ENCODE measurements around the gene SPON2.

DNA sequence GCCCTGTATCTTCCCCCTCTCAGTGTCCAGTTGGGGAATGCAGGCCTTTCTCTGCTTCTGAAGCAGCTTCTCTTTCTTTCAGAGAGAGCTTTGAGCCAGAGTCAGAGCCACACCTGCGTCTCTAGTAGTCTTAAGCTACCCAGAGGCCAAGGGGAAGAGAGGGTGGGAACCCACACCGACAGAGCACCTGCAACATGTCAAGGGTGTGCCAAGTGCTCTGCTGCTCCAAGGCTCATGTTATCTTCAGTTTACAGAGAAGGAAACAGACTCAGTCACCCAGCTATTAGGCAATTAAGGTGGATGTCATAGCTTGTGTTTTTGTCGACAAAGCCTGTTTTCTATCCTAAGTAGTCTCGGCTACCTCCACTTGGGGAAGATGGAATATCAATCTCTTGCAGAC is 36.3 kb downstream of the SPON2 start:
- TF ChIP-seq, protein P1, sequence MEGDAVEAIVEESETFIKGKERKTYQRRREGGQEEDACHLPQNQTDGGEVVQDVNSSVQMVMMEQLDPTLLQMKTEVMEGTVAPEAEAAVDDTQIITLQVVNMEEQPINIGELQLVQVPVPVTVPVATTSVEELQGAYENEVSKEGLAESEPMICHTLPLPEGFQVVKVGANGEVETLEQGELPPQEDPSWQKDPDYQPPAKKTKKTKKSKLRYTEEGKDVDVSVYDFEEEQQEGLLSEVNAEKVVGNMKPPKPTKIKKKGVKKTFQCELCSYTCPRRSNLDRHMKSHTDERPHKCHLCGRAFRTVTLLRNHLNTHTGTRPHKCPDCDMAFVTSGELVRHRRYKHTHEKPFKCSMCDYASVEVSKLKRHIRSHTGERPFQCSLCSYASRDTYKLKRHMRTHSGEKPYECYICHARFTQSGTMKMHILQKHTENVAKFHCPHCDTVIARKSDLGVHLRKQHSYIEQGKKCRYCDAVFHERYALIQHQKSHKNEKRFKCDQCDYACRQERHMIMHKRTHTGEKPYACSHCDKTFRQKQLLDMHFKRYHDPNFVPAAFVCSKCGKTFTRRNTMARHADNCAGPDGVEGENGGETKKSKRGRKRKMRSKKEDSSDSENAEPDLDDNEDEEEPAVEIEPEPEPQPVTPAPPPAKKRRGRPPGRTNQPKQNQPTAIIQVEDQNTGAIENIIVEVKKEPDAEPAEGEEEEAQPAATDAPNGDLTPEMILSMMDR (IDR thresholded peaks at IDR 0.05; ENCODE audit: low read length): no peak
- TF ChIP-seq EZH2 (optimal IDR thresholded peaks at IDR 0.05; ENCODE audit: low read depth, low read length) (no peak), EZH2phosphoT487 (IDR thresholded peaks at IDR 0.05; ENCODE audit: low read length) (no peak)

Data from MM.1S (cell line).